ENCODE data around the gene FILIP1.
A peak's percentile ranks its signal among the peaks of the same experiment; 100 is the strongest.

FILIP1 gene

GRCh38 chr6:75386050-75386770 is 107.4 kb downstream of the FILIP1 start:
- H3K9me3 Mint-ChIP-seq = peaks cover 10% of the 10 kb centered on the region
- H3K36me3 Mint-ChIP-seq (ENCODE audit: low read depth) = no peaks in the 10 kb centered on the region
- H3K4me3 Mint-ChIP-seq = no peak overlapping the region
- TF ChIP-seq, protein P1, sequence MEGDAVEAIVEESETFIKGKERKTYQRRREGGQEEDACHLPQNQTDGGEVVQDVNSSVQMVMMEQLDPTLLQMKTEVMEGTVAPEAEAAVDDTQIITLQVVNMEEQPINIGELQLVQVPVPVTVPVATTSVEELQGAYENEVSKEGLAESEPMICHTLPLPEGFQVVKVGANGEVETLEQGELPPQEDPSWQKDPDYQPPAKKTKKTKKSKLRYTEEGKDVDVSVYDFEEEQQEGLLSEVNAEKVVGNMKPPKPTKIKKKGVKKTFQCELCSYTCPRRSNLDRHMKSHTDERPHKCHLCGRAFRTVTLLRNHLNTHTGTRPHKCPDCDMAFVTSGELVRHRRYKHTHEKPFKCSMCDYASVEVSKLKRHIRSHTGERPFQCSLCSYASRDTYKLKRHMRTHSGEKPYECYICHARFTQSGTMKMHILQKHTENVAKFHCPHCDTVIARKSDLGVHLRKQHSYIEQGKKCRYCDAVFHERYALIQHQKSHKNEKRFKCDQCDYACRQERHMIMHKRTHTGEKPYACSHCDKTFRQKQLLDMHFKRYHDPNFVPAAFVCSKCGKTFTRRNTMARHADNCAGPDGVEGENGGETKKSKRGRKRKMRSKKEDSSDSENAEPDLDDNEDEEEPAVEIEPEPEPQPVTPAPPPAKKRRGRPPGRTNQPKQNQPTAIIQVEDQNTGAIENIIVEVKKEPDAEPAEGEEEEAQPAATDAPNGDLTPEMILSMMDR (IDR thresholded peaks at IDR 0.05) = no peak
- H3K27ac Mint-ChIP-seq = no peak overlapping the region
- no peaks in the 10 kb centered on the region for H3K27me3 Mint-ChIP-seq (ENCODE audit: low read depth, poor library complexity)
- no peak for DNase-seq
- H3K4me1 Mint-ChIP-seq = peaks cover 15% of the 10 kb centered on the region

GRCh38 chr6:75384116-75384515 is 109.5 kb downstream of the FILIP1 start:
- H3K9me3 Mint-ChIP-seq = peaks cover 10% of the 10 kb centered on the region
- H3K4me1 Mint-ChIP-seq = peaks cover 15% of the 10 kb centered on the region
- no peak for DNase-seq
- no peaks in the 10 kb centered on the region for H3K36me3 Mint-ChIP-seq (ENCODE audit: low read depth)
- TF ChIP-seq, protein P1 (IDR thresholded peaks at IDR 0.05) = no peak
- H3K27me3 Mint-ChIP-seq (ENCODE audit: low read depth, poor library complexity) = no peaks in the 10 kb centered on the region
- H3K27ac Mint-ChIP-seq = no peak overlapping the region
- H3K4me3 Mint-ChIP-seq = no peak overlapping the region

DNA sequence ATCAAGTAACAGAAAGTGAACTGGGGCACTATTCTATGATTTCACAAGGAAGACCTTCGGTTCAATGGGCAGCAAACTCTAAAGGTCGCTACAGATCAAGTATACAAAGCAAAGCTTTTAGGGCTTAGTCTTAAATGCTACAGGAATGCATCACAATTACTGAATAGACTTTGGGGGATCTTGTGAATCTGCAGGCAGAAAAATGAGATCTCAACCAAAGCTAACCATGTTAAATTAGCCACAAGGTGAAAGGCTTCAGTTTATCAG is 111.0 kb downstream of the FILIP1 start:
- Mint-ChIP-seq H3K9me3 (no peaks in the 10 kb centered on the region), H3K4me1 (peaks cover 15% of the 10 kb centered on the region), H3K36me3 (ENCODE audit: low read depth) (no peaks in the 10 kb centered on the region), H3K27ac (no peak overlapping the region), H3K4me3 (no peak overlapping the region), H3K27me3 (ENCODE audit: low read depth, poor library complexity) (no peaks in the 10 kb centered on the region)
- DNase-seq = no peak
- TF ChIP-seq, protein P1 (IDR thresholded peaks at IDR 0.05) = no peak

- TF ChIP-seq, protein P1 (IDR thresholded peaks at IDR 0.05) = no peak
- Mint-ChIP-seq H3K27me3 (ENCODE audit: low read depth, poor library complexity) (no peaks in the 10 kb centered on the region), H3K9me3 (no peaks in the 10 kb centered on the region), H3K36me3 (ENCODE audit: low read depth) (no peaks in the 10 kb centered on the region), H3K4me3 (no peak overlapping the region), H3K4me1 (peaks cover 15% of the 10 kb centered on the region), H3K27ac (peak overlapping the region; percentile 84)
- no peak for DNase-seq
Observed at GRCh38 chr6:75381877-75382633, 111.5 kb downstream of the FILIP1 start.

DNA sequence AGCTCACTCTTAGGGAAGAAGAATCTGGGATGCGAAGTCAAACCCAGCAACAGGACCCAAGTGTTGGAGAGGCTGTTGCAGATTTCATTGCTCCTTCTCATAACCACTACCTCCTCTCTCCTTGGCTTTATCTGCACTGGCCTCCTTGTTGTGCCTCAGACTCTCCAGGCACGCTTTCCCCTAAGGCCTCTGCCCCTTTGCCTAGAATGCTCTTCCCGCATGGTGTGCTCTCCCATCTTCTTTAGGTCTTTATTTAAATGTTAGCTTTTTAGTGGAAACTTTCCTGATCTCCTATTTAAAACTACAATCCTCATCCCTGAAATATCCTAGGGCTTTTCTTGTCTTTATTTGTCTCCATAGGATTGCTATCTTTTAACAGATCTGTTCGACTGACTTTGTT is 114.1 kb downstream of the FILIP1 start:
- DNase-seq = no peak
- TF ChIP-seq, protein P1 (IDR thresholded peaks at IDR 0.05) = no peak
- Mint-ChIP-seq H3K4me3 (no peak overlapping the region), H3K27ac (no peak overlapping the region), H3K4me1 (peaks cover 29% of the 10 kb centered on the region), H3K9me3 (no peaks in the 10 kb centered on the region), H3K36me3 (ENCODE audit: low read depth) (no peaks in the 10 kb centered on the region), H3K27me3 (ENCODE audit: low read depth, poor library complexity) (no peaks in the 10 kb centered on the region)

GRCh38 chr6:75378101-75378500 is 115.5 kb downstream of the FILIP1 start:
- Mint-ChIP-seq H3K4me3 (no peak overlapping the region), H3K4me1 (peaks cover 28% of the 10 kb centered on the region)
- TF ChIP-seq, protein P1 (IDR thresholded peaks at IDR 0.05) = no peak

More at GRCh38 chr6:75378101-75378500, 115.5 kb downstream of the FILIP1 start:
- Mint-ChIP-seq H3K27ac (no peak overlapping the region), H3K36me3 (ENCODE audit: low read depth) (no peaks in the 10 kb centered on the region), H3K9me3 (peaks cover under 1% of the 10 kb centered on the region), H3K27me3 (ENCODE audit: low read depth, poor library complexity) (no peaks in the 10 kb centered on the region)
- no peak for DNase-seq

Data from nephron progenitor cell (in vitro differentiated cells).